IPS-NIHi7 (cell line): ENCODE measurements around the gene KANTR.
"Not testable (repeated sequence)": the region's sequence is repeated elsewhere in the genome, so short reads cannot be mapped to it uniquely, and the experiment has no call there.

Source experiments
- DNase-seq: peaks from one replicate; pipeline ENCODE4 v3.0.0; 2012; ENCODE audit warnings: mixed read lengths; ENCODE audit errors: extremely low spot score

Gene KANTR

DNA sequence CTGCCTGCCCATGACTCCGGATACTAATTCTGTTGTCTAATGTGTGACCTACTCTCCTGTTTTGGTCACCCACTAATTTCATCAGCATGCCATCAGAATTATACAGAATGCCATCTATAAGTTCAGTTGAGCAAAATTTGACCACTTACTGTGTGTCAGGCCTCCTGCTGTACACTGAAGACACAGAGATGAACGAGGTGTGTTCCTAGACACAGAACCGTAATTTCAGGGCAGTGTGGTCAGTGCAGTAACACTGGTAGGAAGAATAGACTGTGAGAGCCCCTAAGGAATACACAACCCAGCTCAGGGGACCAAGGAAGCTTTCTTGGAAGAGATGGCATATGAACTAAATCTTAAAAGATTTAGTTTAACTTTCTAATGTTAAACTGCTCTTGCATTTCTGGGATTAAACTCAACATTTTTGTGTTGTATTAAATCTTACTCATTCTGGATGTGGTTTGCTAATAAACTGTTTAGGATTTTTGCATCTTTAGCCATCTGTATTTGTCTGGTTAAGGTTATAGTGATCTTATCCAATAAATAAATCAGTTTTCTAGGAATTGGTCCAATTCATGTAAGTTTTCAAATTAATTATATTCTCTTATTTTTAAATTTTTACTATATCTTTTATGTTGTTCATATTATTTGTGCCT, 34.3 kb downstream of the KANTR start:
- DNase-seq = no peak

DNA sequence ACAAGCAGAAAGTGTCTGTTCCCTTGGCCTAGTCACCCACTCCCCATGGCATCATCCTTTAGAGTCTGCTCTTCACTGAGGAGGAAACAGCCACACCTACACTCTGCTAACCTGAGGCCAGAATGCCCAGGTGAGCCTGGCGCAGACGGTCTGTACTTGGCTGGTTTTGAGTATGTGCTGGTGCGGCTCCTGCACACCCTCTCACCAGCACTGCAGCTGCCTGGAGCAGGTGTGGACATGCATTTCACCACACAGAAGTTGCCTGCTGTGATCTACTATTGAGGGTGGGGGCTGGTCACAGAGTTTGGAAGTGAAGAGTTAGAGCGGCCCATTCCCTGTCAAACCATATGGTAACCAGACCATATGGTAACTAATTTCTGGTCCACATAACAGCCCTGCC, 39.5 kb downstream of the KANTR start:
- no peak for DNase-seq

DNA sequence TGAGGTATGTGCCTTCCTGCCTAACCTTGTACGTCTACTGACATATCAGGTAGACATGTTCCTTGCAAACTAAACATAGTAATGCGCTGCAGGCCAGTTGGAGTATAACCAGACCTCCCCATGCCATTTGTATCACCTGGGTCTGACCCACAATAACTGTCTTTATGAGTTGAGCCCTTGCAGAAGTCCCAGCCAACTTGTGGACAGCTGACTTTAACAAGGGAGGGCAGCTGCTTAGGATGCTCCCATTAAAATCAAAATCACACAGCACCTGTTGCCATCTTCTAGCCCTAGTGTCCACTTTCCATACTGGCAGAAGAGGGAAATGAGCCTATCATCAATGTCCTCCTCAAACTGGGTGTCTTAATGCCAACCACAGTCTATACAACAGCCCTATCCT, 41.6 kb downstream of the KANTR start:
- DNase-seq = no peak

DNA sequence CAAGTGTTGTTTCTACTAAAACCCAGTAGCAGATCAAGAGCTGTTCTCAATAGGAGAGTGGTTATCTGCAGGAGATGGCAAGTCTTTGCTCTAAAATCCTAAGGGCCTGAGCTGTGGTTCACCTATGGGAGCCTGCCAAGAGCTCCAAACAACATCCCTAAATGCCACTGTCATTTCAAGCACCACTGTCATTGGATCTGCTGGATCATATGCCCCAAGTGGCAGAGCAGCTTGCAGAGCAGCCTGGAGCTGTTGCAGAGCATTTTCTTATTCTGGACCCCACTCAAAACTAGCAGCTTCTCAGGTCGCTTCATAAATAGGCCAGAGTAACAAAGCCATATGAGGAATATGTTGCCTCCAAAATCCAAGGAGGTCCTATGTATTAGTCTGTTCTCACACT, 59.6 kb downstream of the KANTR start:
- DNase-seq = no peak

DNA sequence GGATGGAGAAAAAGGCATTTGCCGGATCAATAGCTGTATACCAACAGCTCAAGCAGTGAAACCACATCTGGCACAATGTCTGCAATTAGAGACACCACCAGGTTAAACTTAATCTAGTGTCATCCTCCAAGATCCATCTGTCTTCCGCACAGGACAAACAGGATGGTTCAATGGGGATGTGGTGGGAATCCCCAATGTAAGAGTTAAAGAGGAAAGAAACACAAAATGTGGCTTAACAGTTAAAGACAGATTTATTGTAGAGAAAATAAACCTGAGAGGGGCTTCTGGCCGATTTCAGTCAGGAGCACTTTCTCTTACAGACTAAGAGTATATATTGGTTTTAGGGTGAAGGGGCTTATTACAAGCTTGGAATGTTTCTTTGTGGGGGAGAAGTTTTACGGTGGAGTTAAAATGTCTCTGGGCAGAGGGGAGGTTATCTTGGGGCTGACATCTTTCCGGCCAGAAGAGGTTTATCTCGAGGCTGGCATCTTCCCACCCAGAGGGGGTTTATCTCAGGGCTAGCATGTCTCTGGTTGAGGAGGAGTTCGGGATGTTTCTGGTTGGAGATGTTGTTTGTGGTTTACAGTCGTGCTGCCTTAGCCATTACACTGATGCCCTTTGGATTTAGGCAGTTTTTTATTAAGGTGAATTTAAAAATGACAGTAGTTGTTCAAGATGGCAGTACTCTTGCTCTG, 61.7 kb downstream of the KANTR start:
- no peak for DNase-seq

DNA sequence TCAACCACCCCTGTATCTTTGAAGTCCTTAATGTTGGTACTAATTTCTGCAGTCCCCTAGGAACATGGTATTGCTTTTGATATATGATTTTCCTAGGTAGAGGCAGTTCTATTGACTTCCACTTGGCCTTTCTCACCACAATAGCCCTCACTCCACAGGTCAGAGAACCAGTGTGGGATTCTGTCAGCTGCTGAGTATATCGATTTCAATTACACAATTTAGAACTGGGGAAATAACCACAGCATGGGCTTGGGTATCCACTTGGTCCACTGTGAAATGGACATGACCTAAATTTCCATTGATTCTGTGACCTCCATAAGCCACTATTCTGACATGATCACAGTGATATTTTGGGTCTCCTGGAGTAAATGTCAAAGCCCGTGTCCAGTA, 62.3 kb downstream of the KANTR start:
- DNase-seq = no peak

DNA sequence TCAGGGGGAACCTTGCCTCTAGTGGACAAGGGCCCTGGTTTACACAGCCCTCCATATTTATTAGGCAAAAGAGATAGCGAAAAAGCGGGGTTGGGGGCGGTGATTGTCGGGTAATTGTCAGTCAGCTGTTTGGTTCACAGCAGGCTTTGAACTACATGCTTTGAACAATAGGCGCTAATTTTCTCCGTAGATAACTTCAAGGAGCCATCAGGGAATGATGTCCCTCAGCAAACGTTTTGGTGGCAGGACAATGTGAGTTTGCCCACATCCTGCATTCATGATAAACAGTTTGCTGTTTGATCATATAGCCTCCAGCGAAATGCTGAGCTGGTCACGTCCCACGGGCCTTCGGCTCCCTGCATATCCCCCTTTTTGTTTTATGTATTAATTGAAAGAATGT, 65.2 kb downstream of the KANTR start:
- DNase-seq = no peak

DNA sequence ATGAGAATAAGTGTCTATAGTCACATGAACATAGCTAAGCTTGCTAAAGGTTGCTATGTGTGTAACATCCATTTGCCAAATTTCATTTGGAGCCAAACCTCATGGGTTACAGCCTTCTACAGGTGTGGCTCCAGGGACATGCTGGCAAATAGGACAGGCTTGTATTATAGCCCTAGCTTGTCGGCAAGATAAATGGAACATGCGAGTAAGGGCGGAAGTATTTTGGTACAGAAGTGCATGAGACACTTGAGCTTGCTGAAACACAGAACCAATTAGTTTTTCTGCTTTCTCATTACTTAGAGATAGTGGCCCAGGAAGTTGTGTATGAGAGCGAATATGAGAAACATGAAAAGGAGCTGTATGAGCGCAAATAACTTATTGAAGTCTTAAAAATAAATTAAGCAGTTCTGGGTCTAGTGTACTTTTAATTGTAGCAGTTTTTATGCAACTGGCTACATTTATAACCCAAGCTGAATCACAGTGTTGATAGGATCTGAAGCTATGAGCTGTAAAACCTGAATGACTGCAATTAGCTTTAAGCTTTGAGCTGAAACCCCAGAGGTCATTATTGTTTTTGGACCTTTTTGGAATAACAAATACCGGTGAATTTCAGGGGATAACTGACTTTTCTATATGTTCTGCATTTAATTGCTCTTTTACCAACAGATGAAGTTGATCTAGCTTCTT, 66.5 kb downstream of the KANTR start:
- no peak for DNase-seq

DNA sequence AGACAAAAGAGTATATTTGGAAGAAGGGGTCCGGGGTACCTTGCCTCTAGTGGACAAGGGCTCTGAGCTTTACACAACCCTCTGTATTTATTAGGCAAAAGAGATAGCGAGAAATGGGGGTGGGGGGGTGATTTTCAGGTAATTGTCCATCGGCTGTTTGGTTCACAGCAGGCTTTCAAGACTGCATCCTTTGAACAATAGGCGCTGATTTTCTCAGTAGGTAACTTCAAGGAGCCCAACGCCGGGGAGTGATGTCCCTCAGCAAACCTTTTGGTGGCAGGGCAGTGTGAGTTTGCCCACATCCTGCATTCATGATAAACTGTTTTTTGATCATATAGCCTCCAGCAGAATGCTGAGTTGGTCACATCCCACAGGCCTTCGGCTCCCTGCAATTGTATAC, 69.5 kb downstream of the KANTR start:
- DNase-seq = no peak

DNA sequence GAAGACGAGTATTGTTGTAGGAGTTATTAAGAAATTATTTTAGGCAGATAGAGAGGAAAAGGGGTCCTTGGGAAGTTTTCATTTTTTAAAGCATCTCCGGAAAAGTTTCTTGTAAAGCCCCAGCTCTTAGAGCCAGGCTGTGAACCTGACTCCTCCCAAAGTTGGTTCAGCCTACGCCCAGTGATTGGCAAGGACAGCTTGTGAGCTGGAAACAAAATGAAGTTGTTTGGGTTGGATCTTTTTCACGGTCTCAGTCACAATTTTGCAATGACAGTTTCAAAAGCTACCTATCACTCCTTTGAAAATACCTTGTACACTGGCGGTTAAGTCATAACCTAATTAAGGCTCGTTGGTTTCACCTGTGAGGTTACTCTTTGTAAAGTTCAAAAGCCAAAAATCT, 70.6 kb downstream of the KANTR start:
- DNase-seq = not testable (repeated sequence)

DNA sequence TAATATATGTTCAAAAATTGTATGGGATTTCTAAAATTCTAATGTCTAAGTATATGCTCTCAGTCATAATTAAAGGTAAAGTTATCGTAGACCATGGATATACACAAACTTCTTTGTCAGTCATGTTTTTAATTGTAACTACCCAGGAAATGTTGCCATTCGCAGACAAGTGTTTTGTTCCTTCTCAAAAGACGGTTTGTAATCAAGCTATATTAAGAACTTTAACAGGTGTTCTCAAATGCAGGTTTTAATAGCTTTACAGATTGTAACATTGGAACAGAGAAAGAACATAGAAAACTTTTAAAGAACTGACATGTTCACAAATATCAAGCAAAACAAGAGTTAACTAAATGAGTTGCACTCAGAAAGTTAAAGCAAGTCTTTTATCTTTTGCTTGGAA, 72.2 kb downstream of the KANTR start:
- no peak for DNase-seq

DNA sequence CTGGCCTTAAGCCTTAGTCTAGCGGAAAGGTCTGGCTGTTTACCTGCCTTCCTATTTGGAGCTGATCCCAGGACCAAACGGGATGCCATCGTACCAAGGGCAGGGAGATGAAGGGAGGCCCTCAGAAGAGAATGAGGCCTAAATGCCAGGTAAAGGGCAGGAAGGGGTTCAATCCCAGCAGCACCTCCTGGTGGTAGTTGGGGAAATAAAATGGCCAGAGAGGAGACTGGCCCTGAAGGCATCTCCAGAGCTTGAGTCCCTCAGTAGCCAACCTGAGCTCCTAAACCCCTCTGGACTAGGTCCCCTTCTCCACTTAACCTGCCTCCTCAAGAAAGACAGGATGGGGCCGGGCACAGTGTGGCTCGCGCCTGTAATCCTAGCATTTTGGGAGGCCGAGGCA, 77.4 kb downstream of the KANTR start:
- DNase-seq = no peak
